ENCODE measurements around the gene PAPPA2. TPM values are rescaled to one million over a fixed set of nuclear protein-coding genes. Genes with fewer than 3 reads are reported as not detected.

The PAPPA2 gene
- total RNA-seq, 1 donor from 2014 or later: 1.4 TPM

GRCh38 chr1:176820391-176821031 lies 357.5 kb downstream of the PAPPA2 start:
- no peak for DNase-seq (ENCODE audit: low spot score)
- intact Hi-C loops (cut with DNase I): no loop called here

DNA sequence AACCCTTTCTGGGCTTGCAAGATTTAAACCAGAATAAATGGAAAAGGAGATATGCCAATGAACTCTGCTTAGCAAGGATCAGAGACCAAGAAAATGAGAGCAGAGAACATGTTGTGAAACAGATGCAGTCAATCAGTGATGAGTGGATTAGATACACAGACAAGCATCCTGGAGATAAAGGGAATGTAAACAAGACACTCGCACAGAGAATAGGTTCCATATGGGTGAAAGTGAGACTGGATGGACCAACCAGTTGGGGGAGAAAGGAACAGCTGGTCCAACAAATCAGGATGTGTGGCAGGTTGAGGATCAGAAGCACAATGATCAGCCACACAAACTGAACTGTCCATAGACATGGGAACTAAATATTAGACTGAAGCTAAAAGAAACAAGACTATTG lies 363.3 kb downstream of the PAPPA2 start:
- intact Hi-C loops (cut with DNase I): no loop called here

DNA sequence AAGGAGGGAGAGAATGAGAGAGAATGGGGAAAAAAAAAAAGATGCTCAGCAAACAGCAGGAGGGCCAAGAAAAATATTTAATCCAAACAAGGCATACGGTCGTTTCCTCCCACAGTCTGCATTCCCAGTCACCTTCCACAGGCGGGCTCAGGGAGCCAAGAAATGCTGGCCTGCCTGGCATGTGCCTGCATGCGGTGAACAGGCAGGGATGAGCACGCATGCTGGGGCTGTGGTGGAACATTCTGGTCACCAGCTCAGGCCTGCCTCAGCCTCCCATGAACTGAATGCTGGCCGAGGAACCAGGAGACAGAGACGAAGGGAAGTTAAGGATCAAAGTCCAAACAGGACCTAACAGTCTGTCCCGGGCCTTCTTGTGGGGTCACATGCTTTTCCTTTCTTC lies 366.3 kb downstream of the PAPPA2 start:
- DNase-seq (ENCODE audit: low spot score): no peak
- intact Hi-C loops (cut with DNase I): no loop called here

More for the DNA sequence above, 363.3 kb downstream of the PAPPA2 start:
- DNase-seq (ENCODE audit: low spot score): no peak

GRCh38 chr1:176831150-176831549 lies 368.2 kb downstream of the PAPPA2 start:
- no peak for DNase-seq (ENCODE audit: low spot score)
- intact Hi-C loops (cut with DNase I): no loop called here

GRCh38 chr1:176837708-176838107 lies 374.7 kb downstream of the PAPPA2 start:
- DNase-seq (ENCODE audit: low spot score): no peak
- intact Hi-C loops (cut with DNase I): no loop called here

DNA sequence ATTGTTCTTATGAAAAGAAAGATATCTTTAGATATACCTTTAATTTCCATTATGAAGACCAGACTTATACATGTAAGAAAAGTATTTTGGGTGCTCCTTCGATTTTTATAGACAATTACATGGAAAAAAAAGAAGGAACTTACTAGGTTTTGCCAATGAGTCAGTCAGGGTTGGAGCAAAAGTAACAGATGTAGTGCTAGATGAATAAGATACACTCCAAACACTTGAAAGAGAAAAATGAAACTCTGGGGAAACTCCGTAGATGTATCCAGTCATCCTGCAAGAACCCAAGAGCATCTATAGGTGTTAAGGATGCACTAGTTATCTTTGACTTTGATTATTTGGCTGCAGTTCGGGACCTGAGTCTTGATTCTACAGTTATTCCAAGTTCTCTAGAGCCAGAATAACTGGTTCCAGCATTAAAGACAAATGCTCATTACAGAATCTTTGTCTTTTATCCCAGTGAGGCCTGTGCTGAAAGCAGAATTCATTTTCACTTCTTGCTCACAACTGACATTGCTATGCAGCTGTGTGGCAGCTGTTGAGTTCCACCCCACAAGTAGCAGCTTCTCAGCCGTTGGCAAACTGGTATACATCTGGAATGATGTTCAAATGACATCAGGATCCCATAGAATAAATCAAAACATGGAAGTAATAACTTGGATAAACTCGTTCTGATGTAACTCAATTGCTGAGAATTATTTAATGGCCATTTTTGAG lies 375.5 kb downstream of the PAPPA2 start:
- intact Hi-C loops (cut with DNase I): no loop called here
- no peak for DNase-seq (ENCODE audit: low spot score)

- intact Hi-C loops (cut with DNase I): no loop called here
- DNase-seq (ENCODE audit: low spot score): no peak
Measured at GRCh38 chr1:176839216-176839615, 376.2 kb downstream of the PAPPA2 start.

GRCh38 chr1:176841238-176841637 lies 378.3 kb downstream of the PAPPA2 start:
- DNase-seq (ENCODE audit: low spot score): no peak
- intact Hi-C loops (cut with DNase I): loop anchor here (5.0 to 10.0 kb wide), 2 partner anchors 186 to 464 kb away; no protein-coding TSS in a partner anchor

- intact Hi-C loops (cut with DNase I): loop anchor here (2.0 to 10.0 kb wide), 3 partner anchors 189 to 466 kb away; no protein-coding TSS in a partner anchor
- DNase-seq (ENCODE audit: low spot score): no peak
Measured at GRCh38 chr1:176843352-176844297, 380.6 kb downstream of the PAPPA2 start.

DNA sequence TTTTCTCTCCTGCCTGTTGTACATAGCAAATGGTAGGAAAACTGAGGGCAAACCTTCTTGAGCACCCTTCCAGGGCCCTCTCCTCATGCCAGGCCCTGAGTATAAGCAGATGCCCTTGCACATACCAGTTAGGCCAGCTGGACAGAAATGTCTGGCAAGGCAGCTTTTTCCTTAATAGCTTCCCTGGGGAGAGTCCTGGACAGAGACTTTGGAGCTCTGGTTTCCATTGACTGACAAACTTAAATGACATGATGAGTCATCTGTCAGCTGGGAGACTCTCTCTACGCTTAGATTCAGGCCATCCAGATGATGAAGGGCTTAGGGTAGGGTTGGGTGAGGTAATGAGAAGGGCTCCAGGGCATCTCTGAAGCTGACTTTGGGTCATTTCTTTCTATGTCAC lies 384.1 kb downstream of the PAPPA2 start:
- intact Hi-C loops (cut with DNase I): loop anchor here (2.0 to 10.0 kb wide), 2 partner anchors 154 to 192 kb away; no protein-coding TSS in a partner anchor
- DNase-seq (ENCODE audit: low spot score): no peak

GRCh38 chr1:176849281-176849680 lies 386.3 kb downstream of the PAPPA2 start:
- intact Hi-C loops (cut with DNase I): loop anchor here (10.0 kb wide), 1 partner anchor 194 kb away; no protein-coding TSS in a partner anchor
- no peak for DNase-seq (ENCODE audit: low spot score)

GRCh38 chr1:176850871-176851270 lies 387.9 kb downstream of the PAPPA2 start:
- intact Hi-C loops (cut with DNase I): no loop called here
- DNase-seq (ENCODE audit: low spot score): no peak

DNA sequence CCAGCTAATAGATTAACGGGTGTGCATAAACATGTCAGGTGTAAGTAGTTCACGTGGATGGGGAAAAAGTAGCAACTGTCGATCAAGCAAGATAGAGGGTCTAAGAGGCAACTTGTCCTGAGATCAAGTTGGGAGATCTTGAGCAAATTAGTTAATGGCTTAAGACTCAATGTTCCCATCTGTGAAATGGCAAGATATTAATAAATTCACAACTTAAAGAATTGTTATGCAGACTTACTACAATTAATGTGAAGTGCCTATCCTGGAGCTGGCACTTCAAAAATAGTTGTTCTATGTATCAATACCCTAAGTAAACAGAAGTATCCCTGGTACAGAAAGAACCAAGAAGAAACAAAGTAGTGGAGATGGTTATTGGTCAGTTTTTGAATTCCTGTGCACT lies 389.1 kb downstream of the PAPPA2 start:
- intact Hi-C loops (cut with DNase I): no loop called here
- DNase-seq (ENCODE audit: low spot score): no peak

DNA sequence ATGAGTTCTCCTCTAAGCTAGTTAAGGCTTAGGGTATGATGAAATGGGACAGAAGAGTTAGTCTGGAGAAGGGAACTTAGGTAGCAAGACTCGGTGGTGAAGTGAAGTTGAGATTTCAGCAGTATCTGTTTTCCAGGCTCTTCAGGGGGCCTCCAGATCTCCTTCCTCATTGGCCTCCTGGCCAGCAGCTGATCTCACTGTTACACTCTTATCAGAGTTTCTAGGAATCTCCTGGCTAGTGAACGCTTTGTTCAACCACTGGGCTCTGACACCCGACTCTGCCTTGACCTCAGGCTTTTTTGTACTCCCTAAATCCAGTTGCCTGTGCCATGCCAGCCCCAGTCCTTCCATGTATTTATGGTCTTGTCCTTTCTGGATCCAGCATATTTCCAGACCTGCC lies 390.5 kb downstream of the PAPPA2 start:
- no peak for DNase-seq (ENCODE audit: low spot score)
- intact Hi-C loops (cut with DNase I): no loop called here

GRCh38 chr1:176854121-176854520 lies 391.1 kb downstream of the PAPPA2 start:
- DNase-seq (ENCODE audit: low spot score): no peak
- intact Hi-C loops (cut with DNase I): no loop called here

DNA sequence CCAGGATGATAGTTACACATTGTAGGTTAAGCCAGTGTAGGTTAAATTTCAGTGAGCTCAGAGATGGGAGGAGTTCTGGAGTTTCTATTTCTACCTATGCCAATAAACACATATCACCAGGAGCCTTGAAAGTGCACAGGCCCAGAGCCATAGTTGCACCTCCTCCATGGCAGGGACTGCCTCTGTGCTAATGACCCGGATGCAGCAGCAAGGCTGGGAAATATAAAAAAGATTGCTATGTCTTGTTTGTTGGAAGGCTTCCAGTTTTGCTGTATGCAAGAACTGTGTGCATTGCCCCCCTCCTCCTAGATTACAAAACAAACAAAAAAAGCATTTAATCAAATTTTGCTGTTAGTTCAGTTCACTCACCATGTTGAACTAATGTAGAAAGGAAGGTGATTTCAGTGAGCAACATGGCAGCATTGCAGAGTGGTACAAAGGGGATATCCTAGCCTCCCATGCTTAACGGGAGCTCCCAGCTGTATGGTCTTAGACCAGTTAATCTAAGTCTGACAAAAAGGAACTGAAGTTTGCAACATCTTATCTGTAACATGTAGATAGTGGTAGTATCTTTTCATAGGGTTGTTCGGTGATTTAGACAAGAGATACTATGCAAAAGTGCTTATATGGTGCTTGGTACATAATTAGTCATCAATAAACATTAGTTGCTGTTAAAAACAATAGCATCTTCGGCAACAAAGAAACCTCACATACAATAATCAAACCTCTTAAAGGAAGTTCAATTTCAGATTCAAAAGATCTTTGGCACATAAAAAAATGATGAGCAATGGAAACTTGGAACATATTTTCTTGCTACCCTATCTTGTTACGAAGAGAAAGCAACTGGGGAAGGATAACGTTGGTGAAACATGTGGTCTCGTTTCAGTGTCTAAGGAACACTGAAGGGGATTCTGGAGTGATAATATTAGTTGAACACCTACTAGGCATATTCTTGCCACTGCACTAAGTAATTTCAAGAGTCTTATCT lies 392.1 kb downstream of the PAPPA2 start:
- intact Hi-C loops (cut with DNase I): no loop called here
- no peak for DNase-seq (ENCODE audit: low spot score)

DNA sequence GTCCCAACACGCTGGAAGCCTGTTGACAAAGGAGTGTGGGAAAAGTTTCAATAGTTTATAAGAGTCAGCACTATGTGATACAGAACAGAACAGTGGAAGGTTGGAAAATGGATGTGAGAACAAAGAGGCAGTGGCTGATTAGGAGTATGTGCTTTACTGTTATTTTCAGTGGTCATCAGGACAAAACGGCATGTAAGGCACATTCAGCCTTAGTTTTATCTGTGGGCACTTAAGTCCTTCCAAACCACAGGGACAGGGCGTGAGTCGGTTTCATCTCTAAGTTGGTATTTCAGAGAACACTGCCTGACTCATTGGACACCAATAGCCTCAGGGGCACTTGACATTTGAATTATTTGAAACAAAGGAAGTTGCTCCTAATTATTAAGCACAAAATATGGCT lies 394.7 kb downstream of the PAPPA2 start:
- intact Hi-C loops (cut with DNase I): no loop called here
- DNase-seq (ENCODE audit: low spot score): no peak

- DNase-seq (ENCODE audit: low spot score): no peak
- intact Hi-C loops (cut with DNase I): no loop called here
Measured at GRCh38 chr1:176858433-176858916, 395.5 kb downstream of the PAPPA2 start.

DNA sequence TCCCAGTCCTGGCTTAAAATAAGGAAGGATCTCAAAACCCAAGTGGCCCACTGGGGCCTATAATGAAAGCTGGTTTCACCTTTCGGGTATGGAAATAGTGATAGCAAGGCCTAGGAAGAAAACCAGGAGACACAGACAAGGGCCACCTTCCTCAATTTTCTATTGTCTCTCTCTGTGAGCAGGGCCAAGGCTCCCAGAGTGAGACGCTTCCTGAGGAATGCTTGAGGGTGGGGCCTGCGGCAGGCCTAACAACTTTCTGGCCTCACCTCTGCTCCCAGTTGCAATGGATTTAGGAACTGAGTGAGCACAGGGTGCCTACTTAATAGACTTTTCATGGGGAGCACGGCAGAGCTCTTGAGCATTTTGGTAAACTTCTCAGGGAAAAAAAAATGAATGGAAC lies 400.6 kb downstream of the PAPPA2 start:
- no peak for DNase-seq (ENCODE audit: low spot score)
- intact Hi-C loops (cut with DNase I): no loop called here

Data from cardiac septum (tissue), 1 donor.